GM19099 (cell line): Measurements from ENCODE around the gene OTC.

Experiments
- POLR2A ChIP-seq: IDR thresholded peaks from 3 replicates; pipeline ENCODE4 v1.6.1; 2011; ENCODE audit warnings: low read depth; ENCODE audit not compliant: insufficient read length; ENCODE audit errors: extremely low read depth

The OTC gene

DNA sequence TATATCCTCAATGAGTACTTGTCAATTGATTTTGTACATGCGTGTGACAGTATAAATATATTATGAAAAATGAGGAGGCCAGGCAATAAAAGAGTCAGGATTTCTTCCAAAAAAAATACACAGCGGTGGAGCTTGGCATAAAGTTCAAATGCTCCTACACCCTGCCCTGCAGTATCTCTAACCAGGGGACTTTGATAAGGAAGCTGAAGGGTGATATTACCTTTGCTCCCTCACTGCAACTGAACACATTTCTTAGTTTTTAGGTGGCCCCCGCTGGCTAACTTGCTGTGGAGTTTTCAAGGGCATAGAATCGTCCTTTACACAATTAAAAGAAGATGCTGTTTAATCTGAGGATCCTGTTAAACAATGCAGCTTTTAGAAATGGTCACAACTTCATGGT lies at the start of gene OTC:
OTC (plus strand) TSS at position 243 of the 400 bp plus-strand sequence; CDS start at position 336, 93 bp downstream.
- TF ChIP-seq POLR2A, result no peak

DNA sequence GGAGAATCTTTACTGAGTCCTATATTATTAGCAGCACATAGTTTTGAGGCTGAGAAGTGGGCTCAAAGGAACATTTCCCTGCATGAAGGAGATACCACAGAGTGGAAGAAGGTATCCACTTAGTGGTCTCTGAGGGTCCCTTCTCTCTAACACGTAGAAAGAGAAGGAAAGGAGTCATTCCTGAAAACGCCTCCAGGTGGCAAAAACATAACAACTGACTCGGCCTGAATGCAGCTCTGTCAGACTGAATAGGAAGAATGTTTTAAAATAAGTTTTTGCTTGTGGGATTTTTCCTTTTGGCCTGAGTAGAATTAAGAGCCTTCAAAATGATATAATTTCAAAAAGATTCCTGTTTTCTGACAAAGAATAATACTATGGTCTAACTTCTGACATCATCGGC lies 48.4 kb upstream of the OTC start:
- no peak for TF ChIP-seq POLR2A

DNA sequence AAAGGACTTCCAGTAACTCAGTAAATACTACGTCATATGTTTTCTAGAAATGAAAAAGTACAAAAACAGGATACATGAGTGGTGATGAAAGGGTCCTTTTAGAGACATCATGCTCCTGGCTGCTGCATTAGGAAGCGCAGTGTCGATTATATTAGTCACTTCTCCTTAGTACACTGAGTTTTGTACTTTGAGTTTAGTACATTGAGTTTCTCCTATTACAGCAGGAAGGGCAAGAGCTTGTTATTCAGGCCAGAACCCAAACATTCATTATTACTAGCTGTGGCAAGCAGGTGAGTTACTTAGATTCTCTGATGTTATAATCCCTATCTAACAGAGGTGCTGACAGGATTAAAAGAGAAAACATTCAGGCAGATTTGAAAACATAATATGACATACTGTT lies 46.4 kb upstream of the OTC start:
- no peak for TF ChIP-seq POLR2A

DNA sequence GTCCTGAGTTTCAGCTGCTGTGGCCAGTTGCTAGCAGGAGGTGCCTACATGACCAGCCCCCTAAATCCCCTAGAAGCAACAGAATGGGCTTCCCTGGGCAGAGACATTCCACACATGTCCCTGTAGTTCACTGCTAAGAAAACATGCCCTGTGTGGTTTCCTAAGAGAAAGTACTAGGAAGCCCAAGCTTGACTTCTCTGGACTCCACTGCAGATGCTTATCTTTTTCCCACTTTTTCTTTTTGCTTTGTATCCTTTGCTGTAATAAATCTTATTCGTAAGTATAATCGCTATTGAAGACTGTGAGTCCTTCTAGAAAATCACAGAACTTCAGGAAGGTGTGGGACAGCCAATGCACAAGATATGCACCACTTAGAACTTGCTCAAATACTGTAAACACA lies 40.7 kb upstream of the OTC start:
- no peak for TF ChIP-seq POLR2A

DNA sequence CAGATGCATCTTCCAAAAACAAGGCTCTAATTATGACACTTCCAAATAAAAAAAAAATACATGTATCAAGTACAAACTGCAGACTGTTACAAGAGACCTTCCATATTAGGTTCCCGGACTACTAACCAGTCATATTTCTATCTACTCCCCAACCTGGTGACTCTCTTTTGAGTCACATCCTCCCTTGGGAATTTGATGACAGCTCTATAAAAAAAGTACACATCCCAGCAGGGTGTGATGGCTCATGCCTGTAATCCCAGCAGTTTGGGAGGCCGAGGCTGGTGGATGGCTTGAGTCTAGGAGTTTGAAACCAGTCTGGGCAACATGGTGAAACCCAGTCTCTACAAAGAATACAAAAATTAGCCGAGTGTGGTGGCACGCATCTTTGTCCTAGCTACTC lies 40.0 kb upstream of the OTC start:
- no peak for TF ChIP-seq POLR2A

DNA sequence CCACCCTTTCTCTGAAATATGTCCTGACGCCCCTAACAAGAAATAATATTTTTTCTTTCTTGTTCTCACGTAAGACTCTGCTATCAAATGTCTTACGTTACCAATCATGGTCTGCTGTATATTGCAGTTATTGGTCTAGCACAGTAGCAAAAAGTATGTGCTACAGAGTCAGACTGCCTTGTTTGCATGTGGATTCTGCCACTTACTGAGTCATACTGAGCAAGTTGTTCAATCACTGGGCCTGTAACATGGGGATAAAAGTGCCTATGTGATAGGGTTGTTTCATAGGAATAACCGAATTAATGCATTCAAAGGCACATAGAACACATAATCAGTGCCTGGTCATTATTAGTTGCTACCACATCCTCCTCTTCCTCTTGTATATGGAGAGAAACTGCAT lies 39.2 kb upstream of the OTC start:
- no peak for TF ChIP-seq POLR2A

DNA sequence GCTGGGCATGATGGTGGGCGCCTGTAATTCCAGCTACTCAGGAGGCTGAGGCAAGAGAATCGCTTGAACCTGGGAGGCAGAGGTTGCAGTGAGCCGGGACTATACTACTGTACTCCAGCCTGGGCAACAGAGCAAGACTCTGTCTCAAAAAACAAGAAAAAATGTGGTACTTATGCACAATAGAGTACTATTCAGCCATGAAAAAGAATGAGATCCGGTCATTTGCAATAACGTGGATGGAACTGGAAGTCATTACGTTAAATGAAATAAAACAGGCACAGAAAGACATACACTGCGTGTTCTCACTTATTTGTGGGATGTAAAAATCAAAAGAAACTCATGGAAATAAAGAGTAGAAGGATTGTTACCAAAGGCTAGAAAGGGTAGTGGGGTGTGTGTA lies 37.2 kb upstream of the OTC start:
- no peak for TF ChIP-seq POLR2A

DNA sequence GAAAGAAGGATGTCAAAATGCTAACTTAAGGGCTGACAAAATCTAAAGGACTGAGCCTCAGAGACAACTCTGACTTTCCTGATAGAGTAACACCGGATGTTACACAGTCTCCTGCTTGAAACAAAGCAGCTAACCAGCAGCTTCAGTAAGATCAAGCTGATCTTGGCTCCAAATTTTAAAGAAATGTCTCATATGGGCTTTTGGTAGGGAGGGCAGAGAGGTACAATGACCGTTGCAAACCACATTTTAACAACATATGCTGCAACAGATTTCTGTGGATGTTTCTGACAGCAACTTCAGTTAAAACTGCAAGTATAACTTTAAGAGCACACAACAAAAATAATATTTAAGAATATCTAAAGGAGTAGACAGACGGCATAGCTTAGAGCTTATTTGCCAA lies 34.2 kb upstream of the OTC start:
- TF ChIP-seq POLR2A, result no peak

DNA sequence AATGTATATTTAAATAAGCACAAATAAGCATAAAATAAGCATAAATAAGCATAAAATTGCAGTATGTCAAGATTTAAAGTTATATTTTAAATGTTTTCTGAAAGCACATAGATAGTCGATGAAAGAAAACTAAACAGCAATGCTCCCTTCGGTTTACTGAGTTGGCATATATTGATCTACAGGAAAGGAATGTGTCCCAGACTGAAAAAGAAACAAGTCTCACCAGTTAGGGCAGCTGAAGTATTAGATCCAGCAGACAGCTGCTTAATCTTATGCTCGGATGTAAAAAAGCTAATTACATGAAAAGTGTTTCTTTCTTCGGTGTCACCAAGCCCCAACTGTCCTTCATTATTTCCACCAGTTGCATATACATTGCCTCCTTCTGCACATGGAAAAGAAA lies 33.8 kb upstream of the OTC start:
- no peak for TF ChIP-seq POLR2A

DNA sequence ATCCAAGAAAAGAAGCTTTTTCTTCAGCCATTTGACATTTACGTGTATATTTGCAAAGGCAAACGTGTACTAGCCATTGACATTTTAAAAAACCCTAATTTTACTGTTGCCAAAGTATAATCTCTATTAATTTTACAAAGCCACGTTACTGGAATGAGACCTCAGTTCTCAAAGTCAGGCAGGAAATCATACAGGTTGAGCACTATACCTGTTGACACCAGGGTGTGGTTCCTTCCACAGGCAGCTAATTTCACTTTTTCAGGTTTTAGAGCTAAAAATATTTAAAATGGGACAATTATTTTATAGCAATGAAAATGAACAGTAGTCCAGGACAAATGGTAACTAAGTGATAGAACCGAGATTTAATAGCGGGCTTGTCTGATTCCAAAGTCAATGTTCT lies 31.6 kb upstream of the OTC start:
- TF ChIP-seq POLR2A, result no peak

DNA sequence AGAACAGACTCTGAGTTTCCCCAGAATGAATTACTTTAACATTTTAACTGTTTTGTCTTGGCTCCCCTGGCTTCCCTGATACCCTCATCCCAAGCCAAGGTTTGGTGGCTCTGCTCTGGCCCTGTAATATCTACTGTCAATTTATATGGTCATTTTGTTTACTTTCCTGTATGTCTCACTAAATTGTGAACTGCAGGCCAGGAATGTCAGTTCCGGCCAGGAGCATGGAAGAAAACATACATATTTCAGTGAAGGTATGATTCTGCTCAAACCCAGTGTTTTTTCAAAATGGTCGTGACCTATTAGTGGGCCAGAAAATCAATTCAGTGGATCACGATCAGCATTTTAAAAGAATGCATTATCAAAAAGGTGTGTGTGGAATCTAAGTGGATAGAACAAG lies 26.3 kb upstream of the OTC start:
- TF ChIP-seq POLR2A, result no peak

DNA sequence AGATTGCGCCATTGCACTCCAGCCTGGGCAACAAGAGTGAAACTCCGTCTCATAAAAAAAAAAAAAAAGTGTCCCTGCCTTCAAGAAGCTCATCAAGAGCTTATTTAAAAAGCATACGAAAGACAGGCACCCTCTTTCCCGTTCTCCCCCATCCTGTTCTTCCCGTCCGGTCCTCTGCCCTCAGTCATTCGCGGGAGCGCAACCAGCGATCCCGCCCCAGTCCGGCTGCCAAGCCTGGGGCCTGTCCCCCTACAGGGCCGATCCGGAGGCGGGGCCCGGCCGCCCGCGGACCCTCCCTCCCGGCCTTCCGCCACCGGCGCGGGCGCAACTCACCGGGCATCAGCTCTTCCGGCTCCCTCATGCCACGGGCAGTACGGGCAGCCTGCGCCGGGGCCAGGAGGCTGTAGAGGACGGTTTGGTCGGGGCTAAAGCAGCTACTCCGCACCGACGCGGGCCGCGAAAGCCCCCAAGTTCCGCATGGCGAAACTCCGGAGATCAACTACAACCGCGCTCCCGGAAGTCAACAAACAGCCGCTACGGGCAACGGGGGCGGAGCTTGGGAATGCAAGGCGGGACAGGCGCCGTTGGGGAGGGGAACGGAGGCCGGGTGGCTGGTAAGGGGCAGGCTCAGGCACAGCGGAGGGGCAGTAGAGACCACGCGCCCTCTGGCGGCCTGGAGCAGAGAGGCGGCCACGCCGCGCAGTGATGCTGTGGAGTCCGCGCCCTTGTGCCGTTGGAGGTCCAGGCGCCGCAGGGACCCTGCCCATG lies 25.2 kb upstream of the OTC start, which contains the start of gene RPGR:
RPGR (minus strand) TSS at position 503 of the 768 bp plus-strand sequence; CDS start at position 361, 142 bp downstream.
- TF ChIP-seq POLR2A, result peak; percentile 46

DNA sequence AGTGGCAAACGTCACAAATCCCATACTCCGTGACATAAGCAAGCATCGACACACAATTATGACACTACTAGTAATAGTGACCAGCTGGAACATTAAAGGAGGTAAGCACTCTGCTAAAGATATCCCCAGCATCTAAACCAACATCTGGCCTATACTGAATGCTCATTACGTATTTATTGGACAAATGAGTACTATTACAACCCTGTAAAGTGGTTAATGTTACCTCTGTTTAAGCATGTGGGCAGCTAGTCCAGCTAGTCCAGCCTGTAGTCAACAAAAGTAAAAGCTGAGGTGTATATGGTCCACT lies 24.7 kb upstream of the OTC start:
- TF ChIP-seq POLR2A, result no peak

DNA sequence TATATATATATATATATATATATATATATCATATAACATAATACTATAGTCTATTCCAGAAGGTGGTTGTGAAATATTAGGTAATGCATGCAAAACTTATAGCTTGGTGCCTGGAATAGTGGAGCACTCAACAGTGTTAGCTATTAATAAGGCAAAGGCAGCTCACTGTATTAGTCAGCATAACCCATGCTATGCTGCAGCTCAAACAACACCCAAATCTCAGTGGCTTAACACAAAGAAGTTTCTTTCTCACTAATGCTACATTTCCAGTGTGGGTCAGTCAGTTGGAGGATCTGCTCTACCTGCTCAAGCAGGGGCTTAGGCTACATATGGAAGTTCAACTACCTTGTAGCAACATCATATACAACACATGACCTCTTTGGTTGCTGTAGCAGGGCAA lies 19.9 kb upstream of the OTC start:
- TF ChIP-seq POLR2A, result no peak

DNA sequence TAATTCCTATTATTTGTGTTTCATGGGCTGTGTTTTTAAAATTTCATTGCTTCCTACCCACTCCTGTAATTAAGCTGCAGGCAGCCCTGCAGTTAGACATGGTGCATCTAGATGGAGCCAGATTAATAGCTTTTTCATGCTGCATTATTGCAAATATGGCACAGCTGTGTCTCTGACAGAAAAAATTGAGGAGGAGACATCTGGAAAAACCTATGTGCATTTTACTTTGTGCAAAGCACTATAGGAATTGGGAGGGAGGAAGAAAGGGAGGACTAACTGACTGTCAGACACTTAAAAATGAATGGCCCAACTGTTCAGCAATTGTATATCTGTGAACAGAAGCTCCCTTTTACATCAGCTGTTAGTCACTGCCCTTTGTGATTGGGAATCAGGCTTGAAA lies 17.0 kb upstream of the OTC start:
- no peak for TF ChIP-seq POLR2A

DNA sequence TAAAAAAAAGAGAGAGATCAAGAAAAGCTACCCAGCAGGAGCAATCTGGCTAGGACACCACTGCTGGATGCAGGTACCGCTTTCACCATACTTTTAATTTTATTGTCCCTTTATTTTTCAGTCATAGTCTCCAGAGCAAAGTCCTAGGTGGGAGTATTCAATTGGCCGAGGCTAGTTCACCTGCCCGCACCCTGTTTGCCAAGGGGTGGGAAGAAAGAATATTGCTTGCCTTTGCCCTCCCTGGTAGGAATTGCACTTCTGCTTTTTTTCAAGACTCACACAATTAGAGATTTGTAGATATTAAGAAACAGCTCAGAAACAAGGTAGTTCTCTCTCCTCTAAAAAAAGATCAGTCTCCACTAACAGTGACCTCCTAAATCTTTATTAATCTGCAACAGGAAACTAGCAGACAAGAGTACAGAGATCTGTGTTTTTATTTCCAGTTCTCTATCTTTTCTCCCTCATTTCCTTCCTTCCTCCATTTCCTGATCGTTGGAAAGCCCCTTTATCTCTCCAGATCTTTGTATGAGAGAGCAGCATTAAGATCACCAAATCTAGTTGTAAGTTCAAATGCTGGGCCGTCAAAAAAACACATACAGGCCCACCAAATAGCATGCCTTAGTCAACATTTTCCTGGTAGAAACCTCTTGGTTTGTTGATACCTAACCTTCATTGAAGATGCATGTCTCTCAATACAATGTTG lies 15.7 kb upstream of the OTC start:
- no peak for TF ChIP-seq POLR2A
